GM12878 (cell line): ENCODE results near the gene PPIB. TPM values are rescaled to one million over a fixed set of nuclear protein-coding genes. Genes with fewer than 3 reads are reported as not detected.

Source experiments
- ATAC-seq: fragments of 200-7000 bp; cut with Tn5 transposase; 3 replicates; pipeline ENCODE4 v1.9.1; 2020; ENCODE audit warnings: mild to moderate bottlenecking, moderate library complexity
- BruUV-seq: library from RNA; stranded (reverse); fragments of 400-500 nt; replicated peaks from 2 replicates; lab custom pipeline; 2021; lab: Mats Ljungman, UMichigan
- CTCF ChIA-PET: fragments of 300-600 bp; sonication (Branson Sonifier 250); formaldehyde crosslinking; extraction: SDS; loops from one replicate; lab custom pipeline; 2021; ENCODE audit warnings: inconsistent platforms; lab: Yijun Ruan, JAX
- POLR2A ChIA-PET: fragments of 350-600 bp; formaldehyde crosslinking; extraction: SDS; loops from one replicate; lab custom pipeline; 2021; ENCODE audit warnings: inconsistent platforms; lab: Charles Lee
- RAD21 ChIA-PET: fragments of 300-600 bp; sonication (Branson Sonifier 250); formaldehyde crosslinking; loops from one replicate; lab custom pipeline; 2023; ENCODE audit warnings: antibody characterized with exemption; ENCODE audit not compliant: unreplicated experiment; lab: Charles Lee
- SMC1A ChIA-PET: fragments of 300-600 bp; sonication (Branson Sonifier 250); formaldehyde crosslinking; loops from one replicate; lab custom pipeline; 2023; ENCODE audit not compliant: unreplicated experiment, uncharacterized antibody; lab: Charles Lee
- DNase-seq: peaks from one replicate; pipeline ENCODE4 v3.0.0-alpha.2; 2011; ENCODE audit warnings: low read depth, low spot score
- FAIRE-seq: peaks from 3 replicates; lab custom pipeline; 2011; peaks lifted over from hg19 to GRCh38; lab: Jason Lieb, UNC
- H2AFZ ChIP-seq: 2 replicates; pipeline ENCODE4 v1.6.0; 2011; ENCODE audit warnings: low read depth, low read length, control low read depth; ENCODE audit not compliant: control insufficient read depth
- H3K27ac ChIP-seq: 2 replicates; pipeline ENCODE4 v1.5.1; 2011; ENCODE audit warnings: control low read depth; ENCODE audit not compliant: control insufficient read depth, insufficient read depth
- H3K27me3 ChIP-seq, 2 experiments: replicated peaks in 1 of 2; 2 replicates each; pipeline versions ENCODE4 v1.6.0 to v1.6.1; 2011; ENCODE audit warnings: low read length in 1 of 2; ENCODE audit not compliant: control insufficient read depth in 2 of 2, insufficient read depth in 2 of 2
- H3K36me3 ChIP-seq, 2 experiments: 2 replicates each; pipeline ENCODE4 v1.5.1; 2011; ENCODE audit warnings: low read length in 1 of 2; ENCODE audit not compliant: control insufficient read depth in 2 of 2, insufficient read depth in 2 of 2
- H3K4me1 ChIP-seq: 2 replicates; pipeline ENCODE4 v1.6.1; 2011; ENCODE audit warnings: mild to moderate bottlenecking, low read length, moderate library complexity, mixed read lengths; ENCODE audit not compliant: control insufficient read depth, insufficient read depth
- H3K4me2 ChIP-seq: 2 replicates; pipeline ENCODE4 v1.6.0; 2011; ENCODE audit warnings: control low read depth; ENCODE audit not compliant: control insufficient read depth, insufficient read depth
- H3K4me3 ChIP-seq: fragments of 200-600 bp; sonication (generic); 2 replicates; pipeline ENCODE4 v1.5.1; 2016
- H3K79me2 ChIP-seq: 2 replicates; pipeline ENCODE4 v1.6.0; 2011; ENCODE audit warnings: low read length; ENCODE audit not compliant: control insufficient read depth, insufficient read depth
- H3K9ac ChIP-seq: 2 replicates; pipeline ENCODE4 v1.8.0; 2011; ENCODE audit warnings: low read length, control low read depth, mixed read lengths; ENCODE audit not compliant: control insufficient read depth, insufficient read depth
- H3K9me3 ChIP-seq: replicated peaks from 3 replicates; pipeline ENCODE4 v1.5.1; 2011; ENCODE audit warnings: mild to moderate bottlenecking, low read length; ENCODE audit not compliant: control insufficient read depth, insufficient read depth
- H4K20me1 ChIP-seq: 2 replicates; pipeline ENCODE4 v1.6.0; 2011; ENCODE audit not compliant: control insufficient read depth, insufficient read depth
- ATF7 ChIP-seq: fragments of 450-650 bp; IDR thresholded peaks from 2 replicates; pipeline ENCODE4 v1.6.1; 2016; ENCODE audit warnings: low read depth, mild to moderate bottlenecking
- BMI1 ChIP-seq: fragments of 450-650 bp; IDR thresholded peaks from 2 replicates; pipeline ENCODE4 v1.6.1; 2016; ENCODE audit warnings: mild to moderate bottlenecking, moderate library complexity, borderline replicate concordance
- NFIC ChIP-seq: IDR thresholded peaks from 2 replicates; pipeline ENCODE4 v1.6.1; 2012; ENCODE audit warnings: low read depth, mild to moderate bottlenecking, inconsistent platforms, low read length, moderate library complexity
- RAD21 ChIP-seq: IDR thresholded peaks from 2 replicates; pipeline ENCODE4 v1.6.1; 2011; ENCODE audit warnings: mild to moderate bottlenecking, low read depth, low read length, moderate library complexity; ENCODE audit not compliant: insufficient read depth
- RB1 ChIP-seq: fragments of 450-650 bp; formaldehyde crosslinking; IDR thresholded peaks from 2 replicates; pipeline ENCODE4 v1.6.1; 2017; ENCODE audit warnings: mild to moderate bottlenecking, borderline replicate concordance
- RBBP5 ChIP-seq: fragments of 200-600 bp; sonication (generic); conservative IDR thresholded peaks from 2 replicates; pipeline ENCODE4 v1.6.1; 2016
- SPI1 ChIP-seq: IDR thresholded peaks from 2 replicates; pipeline ENCODE4 v1.6.1; 2011; ENCODE audit warnings: low read depth, mild to moderate bottlenecking, low read length, moderate library complexity, borderline replicate concordance; ENCODE audit not compliant: insufficient read depth
- TARDBP ChIP-seq: IDR thresholded peaks from 2 replicates; pipeline ENCODE4 v1.6.1; 2016; ENCODE audit warnings: borderline replicate concordance
- ZNF207 ChIP-seq: fragments of 450-650 bp; IDR thresholded peaks from 2 replicates; pipeline ENCODE4 v1.6.1; 2014; ENCODE audit warnings: antibody characterized with exemption, mild to moderate bottlenecking, borderline replicate concordance
- WGBS: methylation state at CpG from one replicate; pipeline ENCODE4 v1.1.6; 2016; ENCODE audit warnings: low lambda C conversion rate; ENCODE audit not compliant: insufficient replicate concordance, insufficient coverage; ENCODE audit errors: missing lambda C conversion rate; 5-methylcytosine and 5-hydroxymethylcytosine counted together
- in situ Hi-C: fragments of 300-500 bp; cut with MboI; formaldehyde crosslinking; loops from 9 replicates; pipeline ENCODE4 v1.14.3; 2018; ENCODE audit warnings: mixed read lengths
- intact Hi-C: fragments of 100-400 bp; cut with micrococcal nuclease; formaldehyde crosslinking; loops from one replicate; pipeline ENCODE4 v1.14.2; 2022; ENCODE audit not compliant: unreplicated experiment
- polyA plus RNA-seq, 11 experiments: library from polyadenylated mRNA; depleted of rRNA in 4 of 11; unstranded in 6 of 11; stranded (reverse) in 5 of 11; fragments of >200 nt; fragmentation: Nextera tagmentation in 4 of 11; fragmentation: Illumina TruSeq in 1 of 11; extraction: Ambion mirVana in 4 of 11; extraction: Trizol in 1 of 11; gene quantifications; 1 replicate in 1 of 11; 2 replicates in 10 of 11; pipeline versions ENCODE4 v1.2.1 to v1.2.3, GENCODE V29; 2011 to 2016; ENCODE audit warnings: inconsistent platforms in 2 of 11, missing spikeins in 2 of 11, low read depth in 1 of 11
- total RNA-seq, 4 experiments: library from RNA; depleted of rRNA in 3 of 4; stranded (reverse); fragments of >200 nt in 3 of 4; fragmentation: Illumina TruSeq in 1 of 4; extraction: Trizol in 1 of 4; gene quantifications; 2 replicates each; pipeline versions ENCODE4 v1.2.1 to v1.2.3, GENCODE V29; 2013 to 2021
- TF ChIP-seq, protein P1 (sequence below): fragments of 450-650 bp; formaldehyde crosslinking; IDR thresholded peaks from 2 replicates; pipeline ENCODE4 v1.4.0; 2022; ENCODE audit warnings: mild to moderate bottlenecking, moderate library complexity
- TF ChIP-seq, protein P2 (sequence below): fragments of 450-650 bp; formaldehyde crosslinking; IDR thresholded peaks from 2 replicates; pipeline ENCODE4 v1.5.0; 2022; ENCODE audit warnings: mild to moderate bottlenecking, missing genetic modification characterization

The PPIB gene
- total and polyA plus RNA-seq, 10 of the 15 experiments (the other 5 are each of a cell fraction or from before 2014, with no cell fraction given), result 344 to 936 (median 508) TPM

DNA sequence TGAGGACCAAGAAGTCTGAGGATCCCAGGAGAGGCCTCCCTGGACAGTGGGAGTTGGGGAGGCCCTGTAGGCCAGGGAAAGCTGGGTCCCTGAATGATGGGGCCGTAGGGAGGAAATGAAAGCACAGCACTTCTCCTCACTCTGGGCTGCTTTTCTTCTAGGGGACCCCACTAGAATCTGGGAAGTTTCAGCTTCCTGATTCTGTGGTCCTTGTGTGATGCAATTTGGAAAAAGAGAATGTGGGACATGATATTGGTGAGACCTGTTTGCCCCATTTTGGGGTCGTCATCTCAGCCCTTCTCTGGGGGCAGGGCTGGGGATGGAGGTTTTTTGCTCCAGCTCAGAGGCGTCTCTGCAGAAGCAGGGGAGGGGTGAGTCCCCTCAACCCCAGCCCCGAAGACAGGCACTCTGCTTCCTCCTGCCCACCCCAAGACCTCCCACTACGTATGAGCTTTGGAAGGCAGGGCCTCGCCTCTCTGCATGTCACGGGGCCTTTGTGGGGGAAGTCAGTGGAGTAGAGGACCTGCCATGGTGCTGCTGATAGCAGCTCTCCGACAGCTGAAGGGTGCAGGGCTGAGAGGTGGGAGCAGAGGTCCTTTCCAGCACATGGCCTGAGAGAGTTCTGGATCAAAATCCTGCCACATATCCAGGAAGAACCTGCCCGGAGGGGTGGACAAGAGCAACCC, 12.8 kb downstream of the PPIB start:
- ChIA-PET CTCF (interaction anchor here (0.6 to 1.9 kb wide), 16 partner anchors 12 to 540 kb away, joined by 3 to 8 read pairs (median 4); partner anchors contain the start of genes CIAO2A and PPIB), SMC1A (interaction anchor here (0.6 to 1.6 kb wide), 9 partner anchors 12 to 1668 kb away, joined by 3 to 5 read pairs (median 3); partner anchors contain the start of genes CIAO2A and PPIB)
- H3K4me2 ChIP-seq, result no peak overlapping the region; the same call in 1 of the 2 replicates

More for the DNA sequence above, 12.8 kb downstream of the PPIB start:
- H3K4me1 ChIP-seq, result peaks cover 47% of the 10 kb centered on the region
- H3K79me2 ChIP-seq, result peaks cover 21% of the 10 kb centered on the region
- FAIRE-seq, result no peak
- in situ Hi-C loops, result no loop called here
- intact Hi-C loops, result loop anchor here (10.0 kb wide), 1 partner anchor 675 kb away; no protein-coding TSS in a partner anchor
- peak overlapping the region; percentile 17 for H2AFZ ChIP-seq
- TF ChIP-seq ATF7 (no peak), NFIC (no peak), RAD21 (no peak), RBBP5 (no peak), BMI1 (no peak), TARDBP (no peak), ZNF207 (no peak), SPI1 (no peak), RB1 (no peak)
- TF ChIP-seq, protein P1, sequence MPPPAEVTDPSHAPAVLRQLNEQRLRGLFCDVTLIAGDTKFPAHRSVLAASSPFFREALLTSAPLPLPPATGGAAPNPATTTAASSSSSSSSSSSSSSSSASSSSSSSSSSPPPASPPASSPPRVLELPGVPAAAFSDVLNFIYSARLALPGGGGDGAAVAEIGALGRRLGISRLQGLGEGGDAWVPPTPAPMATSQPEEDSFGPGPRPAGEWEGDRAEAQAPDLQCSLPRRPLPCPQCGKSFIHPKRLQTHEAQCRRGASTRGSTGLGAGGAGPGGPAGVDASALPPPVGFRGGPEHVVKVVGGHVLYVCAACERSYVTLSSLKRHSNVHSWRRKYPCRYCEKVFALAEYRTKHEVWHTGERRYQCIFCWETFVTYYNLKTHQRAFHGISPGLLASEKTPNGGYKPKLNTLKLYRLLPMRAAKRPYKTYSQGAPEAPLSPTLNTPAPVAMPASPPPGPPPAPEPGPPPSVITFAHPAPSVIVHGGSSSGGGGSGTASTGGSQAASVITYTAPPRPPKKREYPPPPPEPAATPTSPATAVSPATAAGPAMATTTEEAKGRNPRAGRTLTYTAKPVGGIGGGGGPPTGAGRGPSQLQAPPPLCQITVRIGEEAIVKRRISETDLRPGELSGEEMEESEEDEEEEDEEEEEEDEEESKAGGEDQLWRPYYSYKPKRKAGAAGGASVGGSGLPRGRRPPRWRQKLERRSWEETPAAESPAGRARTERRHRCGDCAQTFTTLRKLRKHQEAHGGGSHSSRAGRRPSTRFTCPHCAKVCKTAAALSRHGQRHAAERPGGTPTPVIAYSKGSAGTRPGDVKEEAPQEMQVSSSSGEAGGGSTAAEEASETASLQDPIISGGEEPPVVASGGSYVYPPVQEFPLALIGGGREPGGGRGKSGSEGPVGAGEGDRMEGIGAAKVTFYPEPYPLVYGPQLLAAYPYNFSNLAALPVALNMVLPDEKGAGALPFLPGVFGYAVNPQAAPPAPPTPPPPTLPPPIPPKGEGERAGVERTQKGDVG (CRISPR knock-in tag), result no peak
- TF ChIP-seq, protein P2, sequence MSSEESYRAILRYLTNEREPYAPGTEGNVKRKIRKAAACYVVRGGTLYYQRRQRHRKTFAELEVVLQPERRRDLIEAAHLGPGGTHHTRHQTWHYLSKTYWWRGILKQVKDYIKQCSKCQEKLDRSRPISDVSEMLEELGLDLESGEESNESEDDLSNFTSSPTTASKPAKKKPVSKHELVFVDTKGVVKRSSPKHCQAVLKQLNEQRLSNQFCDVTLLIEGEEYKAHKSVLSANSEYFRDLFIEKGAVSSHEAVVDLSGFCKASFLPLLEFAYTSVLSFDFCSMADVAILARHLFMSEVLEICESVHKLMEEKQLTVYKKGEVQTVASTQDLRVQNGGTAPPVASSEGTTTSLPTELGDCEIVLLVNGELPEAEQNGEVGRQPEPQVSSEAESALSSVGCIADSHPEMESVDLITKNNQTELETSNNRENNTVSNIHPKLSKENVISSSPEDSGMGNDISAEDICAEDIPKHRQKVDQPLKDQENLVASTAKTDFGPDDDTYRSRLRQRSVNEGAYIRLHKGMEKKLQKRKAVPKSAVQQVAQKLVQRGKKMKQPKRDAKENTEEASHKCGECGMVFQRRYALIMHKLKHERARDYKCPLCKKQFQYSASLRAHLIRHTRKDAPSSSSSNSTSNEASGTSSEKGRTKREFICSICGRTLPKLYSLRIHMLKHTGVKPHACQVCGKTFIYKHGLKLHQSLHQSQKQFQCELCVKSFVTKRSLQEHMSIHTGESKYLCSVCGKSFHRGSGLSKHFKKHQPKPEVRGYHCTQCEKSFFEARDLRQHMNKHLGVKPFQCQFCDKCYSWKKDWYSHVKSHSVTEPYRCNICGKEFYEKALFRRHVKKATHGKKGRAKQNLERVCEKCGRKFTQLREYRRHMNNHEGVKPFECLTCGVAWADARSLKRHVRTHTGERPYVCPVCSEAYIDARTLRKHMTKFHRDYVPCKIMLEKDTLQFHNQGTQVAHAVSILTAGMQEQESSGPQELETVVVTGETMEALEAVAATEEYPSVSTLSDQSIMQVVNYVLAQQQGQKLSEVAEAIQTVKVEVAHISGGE (CRISPR knock-in tag), result no peak
- H3K4me3 ChIP-seq, result no peak overlapping the region
- no peaks in the 10 kb centered on the region for H3K27me3 ChIP-seq
- H3K9ac ChIP-seq, result no peak overlapping the region
- RAD21 ChIA-PET, result interaction anchor here (0.8 to 2.0 kb wide), 6 partner anchors 51 to 578 kb away, joined by 3 to 6 read pairs (median 4); partner anchors contain the start of gene CIAO2A
- 38% methylated on average over 9 of the region's 9 CpGs for WGBS
- H4K20me1 ChIP-seq, result no peaks in the 10 kb centered on the region
- no peak for ATAC-seq
- no peak overlapping the region for H3K27ac ChIP-seq
- no TSS peak for BruUV-seq
- peaks cover 7% of the 10 kb centered on the region in 2 experiments for H3K36me3 ChIP-seq
- H3K9me3 ChIP-seq, result no peaks in the 10 kb centered on the region
- POLR2A ChIA-PET, result interaction anchor here (0.6 to 2.0 kb wide), 6 partner anchors 11 to 607 kb away, joined by 3 to 5 read pairs (median 4); no protein-coding TSS in a partner anchor
- DNase-seq, result no peak
